ENCODE results near the gene CWC27. TPM values are rescaled to one million over a fixed set of nuclear protein-coding genes. Genes with fewer than 3 reads are reported as not detected.

The CWC27 gene
- polyA plus RNA-seq, 1 experiment, result 7.5 TPM

DNA sequence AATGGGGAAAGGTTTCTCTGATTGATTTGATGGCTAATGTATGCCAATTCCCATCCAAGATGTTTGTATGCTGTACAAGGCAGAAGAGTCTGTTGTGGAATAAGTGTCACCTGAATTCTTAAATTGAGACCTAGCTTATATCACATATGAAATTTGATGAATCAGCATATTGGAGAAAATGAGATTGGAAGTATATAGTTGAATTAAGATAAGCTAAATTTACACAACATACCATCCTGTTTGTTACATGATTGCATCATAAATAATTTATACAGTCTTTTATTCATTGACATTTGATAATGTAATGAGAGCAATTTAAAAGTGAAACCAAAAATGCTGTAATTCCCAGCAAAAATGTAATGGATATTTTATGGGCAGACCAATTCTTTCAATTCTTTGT is 1.1 kb downstream of the CWC27 start:
- CTCF ChIA-PET, result no interaction called here
- POLR2A ChIA-PET, result no interaction called here
- TF ChIP-seq CTCF (IDR thresholded peaks at IDR 0.05; ENCODE audit: insufficient read depth, low read depth, low read length), result no peak

GRCh38 chr5:64771736-64772135 is 3.0 kb downstream of the CWC27 start:
- no peak for TF ChIP-seq CTCF (IDR thresholded peaks at IDR 0.05; ENCODE audit: insufficient read depth, low read depth, low read length)
- no peak overlapping the region for H3K4me3 ChIP-seq (ENCODE audit: low read depth, low read length)
- H3K27me3 ChIP-seq (ENCODE audit: control insufficient read depth, insufficient read depth, low read length), result no peaks in the 10 kb centered on the region
- ChIA-PET POLR2A (no interaction called here), CTCF (interaction anchor here (1.4 to 3.2 kb wide), 2 partner anchors 12 to 136 kb away, joined by 4 to 9 read pairs; no protein-coding TSS in a partner anchor)
- DNase-seq (ENCODE audit: low read depth), result no peak
- no peaks in the 10 kb centered on the region for H3K36me3 ChIP-seq (ENCODE audit: control insufficient read depth, insufficient read depth, low read length)

More for the DNA sequence above, 1.1 kb downstream of the CWC27 start:
- H3K36me3 ChIP-seq (ENCODE audit: control insufficient read depth, insufficient read depth, low read length), result no peaks in the 10 kb centered on the region
- H3K4me3 ChIP-seq (ENCODE audit: low read depth, low read length), result peak overlapping the region; percentile 66
- DNase-seq (ENCODE audit: low read depth), result no peak
- H3K27me3 ChIP-seq (ENCODE audit: control insufficient read depth, insufficient read depth, low read length), result no peaks in the 10 kb centered on the region

DNA sequence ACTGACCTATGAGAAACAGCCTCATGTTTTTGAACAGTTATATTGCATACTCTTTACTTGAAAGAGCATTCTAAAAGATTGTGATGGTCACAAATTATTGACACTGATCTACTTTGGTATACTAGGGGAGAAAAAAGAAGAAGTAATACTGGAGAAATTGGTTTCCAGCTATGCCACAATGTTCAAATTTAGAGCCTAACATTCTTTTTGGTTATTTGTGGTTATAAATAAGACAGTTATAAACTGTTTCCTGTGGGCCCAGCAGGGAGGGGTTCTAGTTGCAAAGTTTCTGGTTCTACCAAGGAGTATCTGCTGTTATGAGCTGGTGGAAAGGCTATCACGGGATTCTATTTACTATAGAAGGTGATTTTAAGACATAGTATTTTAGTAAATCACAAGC is 4.8 kb downstream of the CWC27 start:
- Histone ChIP-seq H3K36me3 (ENCODE audit: control insufficient read depth, insufficient read depth, low read length) (no peaks in the 10 kb centered on the region), H3K4me3 (ENCODE audit: low read depth, low read length) (no peak overlapping the region), H3K27me3 (ENCODE audit: control insufficient read depth, insufficient read depth, low read length) (no peaks in the 10 kb centered on the region)
- ChIA-PET CTCF (interaction anchor here (3.2 kb wide), 1 partner anchor 11 kb away, joined by 9 read pairs; no protein-coding TSS in a partner anchor), POLR2A (no interaction called here)
- TF ChIP-seq CTCF (IDR thresholded peaks at IDR 0.05; ENCODE audit: insufficient read depth, low read depth, low read length), result no peak
- no peak for DNase-seq (ENCODE audit: low read depth)

- TF ChIP-seq CTCF (IDR thresholded peaks at IDR 0.05; ENCODE audit: insufficient read depth, low read depth, low read length), result no peak
- no peaks in the 10 kb centered on the region for H3K36me3 ChIP-seq (ENCODE audit: control insufficient read depth, insufficient read depth, low read length)
- ChIA-PET POLR2A (no interaction called here), CTCF (interaction anchor here (0.6 to 0.9 kb wide), 3 partner anchors 9 to 129 kb away, joined by 3 read pairs; no protein-coding TSS in a partner anchor)
- no peak overlapping the region for H3K4me3 ChIP-seq (ENCODE audit: low read depth, low read length)
- DNase-seq (ENCODE audit: low read depth), result no peak
- H3K27me3 ChIP-seq (ENCODE audit: control insufficient read depth, insufficient read depth, low read length), result no peaks in the 10 kb centered on the region
Observed at GRCh38 chr5:64775291-64775690, 6.6 kb downstream of the CWC27 start.

GRCh38 chr5:64784451-64785025 is 15.8 kb downstream of the CWC27 start:
- POLR2A ChIA-PET, result no interaction called here
- H3K36me3 ChIP-seq (ENCODE audit: control insufficient read depth, insufficient read depth, low read length), result no peaks in the 10 kb centered on the region
- no peaks in the 10 kb centered on the region for H3K27me3 ChIP-seq (ENCODE audit: control insufficient read depth, insufficient read depth, low read length)
- TF ChIP-seq CTCF (IDR thresholded peaks at IDR 0.05; ENCODE audit: insufficient read depth, low read depth, low read length), result peak; percentile 76
- DNase-seq (ENCODE audit: low read depth), result no peak
- CTCF ChIA-PET, result interaction anchor here (0.6 to 2.3 kb wide), 14 partner anchors 12 to 565 kb away, joined by 3 to 16 read pairs (median 4); partner anchors contain the start of genes CWC27 and SREK1IP1
- H3K4me3 ChIP-seq (ENCODE audit: low read depth, low read length), result no peak overlapping the region

Measured in BJ (cell line).